ENCODE results near the gene ARMC3.

DNA sequence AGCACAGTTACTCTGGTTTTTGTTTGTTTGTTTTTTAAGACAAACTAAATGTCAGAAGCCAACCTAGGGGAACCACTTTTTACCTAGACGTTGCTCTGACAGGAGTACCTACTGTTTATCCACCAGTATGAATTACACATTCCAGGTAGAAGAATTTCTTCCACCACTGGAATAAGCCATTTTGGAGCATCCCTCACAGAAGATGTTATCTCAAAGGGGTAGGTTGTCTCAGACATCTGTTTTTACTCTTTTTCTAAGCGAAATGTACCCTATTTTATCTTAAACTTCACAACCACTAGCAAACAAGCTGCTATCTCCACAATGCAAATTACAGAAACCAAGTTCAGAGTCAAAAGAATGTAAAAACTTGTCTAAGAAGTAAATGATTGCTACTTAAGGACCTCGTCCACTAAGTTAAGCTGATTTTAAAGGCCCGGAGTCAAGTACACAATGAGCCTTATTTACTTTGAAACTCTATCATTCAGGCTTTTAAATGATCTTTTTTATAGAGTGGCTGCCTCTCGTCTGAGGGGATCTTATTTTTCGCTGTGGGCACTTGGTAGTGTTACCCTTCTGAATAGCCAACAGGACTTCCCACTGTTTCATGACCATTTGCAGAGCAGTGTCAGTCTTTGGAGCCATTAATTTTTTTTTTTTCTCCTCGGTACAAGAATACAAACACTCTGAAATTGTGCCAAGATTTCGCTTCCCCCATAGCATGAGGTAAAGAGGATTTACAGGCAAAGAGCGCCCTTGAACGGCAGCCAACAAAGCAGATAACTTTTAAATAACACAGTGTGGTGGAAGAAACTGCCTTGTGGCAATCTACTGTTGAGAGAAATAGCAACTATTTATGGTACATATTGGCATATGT, 15.7 kb upstream of the ARMC3 start:
- TF ChIP-seq, protein P1, sequence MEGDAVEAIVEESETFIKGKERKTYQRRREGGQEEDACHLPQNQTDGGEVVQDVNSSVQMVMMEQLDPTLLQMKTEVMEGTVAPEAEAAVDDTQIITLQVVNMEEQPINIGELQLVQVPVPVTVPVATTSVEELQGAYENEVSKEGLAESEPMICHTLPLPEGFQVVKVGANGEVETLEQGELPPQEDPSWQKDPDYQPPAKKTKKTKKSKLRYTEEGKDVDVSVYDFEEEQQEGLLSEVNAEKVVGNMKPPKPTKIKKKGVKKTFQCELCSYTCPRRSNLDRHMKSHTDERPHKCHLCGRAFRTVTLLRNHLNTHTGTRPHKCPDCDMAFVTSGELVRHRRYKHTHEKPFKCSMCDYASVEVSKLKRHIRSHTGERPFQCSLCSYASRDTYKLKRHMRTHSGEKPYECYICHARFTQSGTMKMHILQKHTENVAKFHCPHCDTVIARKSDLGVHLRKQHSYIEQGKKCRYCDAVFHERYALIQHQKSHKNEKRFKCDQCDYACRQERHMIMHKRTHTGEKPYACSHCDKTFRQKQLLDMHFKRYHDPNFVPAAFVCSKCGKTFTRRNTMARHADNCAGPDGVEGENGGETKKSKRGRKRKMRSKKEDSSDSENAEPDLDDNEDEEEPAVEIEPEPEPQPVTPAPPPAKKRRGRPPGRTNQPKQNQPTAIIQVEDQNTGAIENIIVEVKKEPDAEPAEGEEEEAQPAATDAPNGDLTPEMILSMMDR (conservative IDR thresholded peaks at IDR 0.05; ENCODE audit: low read length) = no peak
- no peak for TF ChIP-seq EZH2phosphoT487 (IDR thresholded peaks at IDR 0.05; ENCODE audit: borderline replicate concordance, low read depth, low read length)

Data from OCI-LY7 (cell line).